Activated CD4-positive, alpha-beta T cell treated with anti-CD3 and anti-CD28 coated beads, Interleukin-2, Interleukin-4, amounts not matched to agents 100 ng/mL and 50 ng/mL, durations not matched to agents 16 hours and 8 hours (primary cell): Measurements from ENCODE around the gene SMAD3.

Source experiments
- DNase-seq: peaks from one replicate; pipeline ENCODE4 v3.0.0-alpha.2; 2020; ENCODE audit warnings: low spot score

The SMAD3 gene

GRCh38 chr15:67183443-67184169 lies 118.2 kb downstream of the SMAD3 start:
- DNase-seq = no peak

GRCh38 chr15:67184208-67184925 lies 119.0 kb downstream of the SMAD3 start:
- no peak for DNase-seq

- no peak for DNase-seq
Measured at GRCh38 chr15:67185051-67185450, 119.6 kb downstream of the SMAD3 start.

DNA sequence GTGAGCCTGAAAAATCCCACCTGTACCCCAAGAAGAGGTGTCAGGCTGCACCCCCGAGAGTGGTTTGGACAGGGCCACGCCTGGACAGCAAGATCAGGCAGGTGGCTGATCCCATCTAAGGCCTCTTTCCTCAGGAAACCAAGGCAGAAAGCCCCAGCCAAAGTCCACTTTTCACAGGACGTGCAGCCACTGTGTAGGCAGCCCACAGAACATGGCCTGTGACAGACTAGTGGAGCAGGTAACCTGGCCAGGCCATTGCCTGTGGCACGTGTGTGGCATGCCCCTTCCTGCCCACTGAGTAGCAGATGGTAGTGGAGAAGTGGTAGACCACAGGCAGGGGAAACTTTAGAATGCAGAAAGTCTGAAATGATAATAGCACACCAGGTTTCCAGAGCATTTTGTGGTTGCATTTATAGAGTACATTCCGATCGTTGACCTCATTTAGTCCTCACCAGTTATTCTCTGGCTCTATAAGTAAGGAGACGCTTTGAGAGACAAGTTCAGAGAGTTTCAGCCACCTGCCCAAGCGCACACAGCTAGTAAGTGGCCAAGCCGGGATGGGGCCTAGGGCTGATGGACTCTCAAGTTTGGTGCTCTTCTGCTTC lies 120.3 kb downstream of the SMAD3 start:
- peak; percentile 19 for DNase-seq

DNA sequence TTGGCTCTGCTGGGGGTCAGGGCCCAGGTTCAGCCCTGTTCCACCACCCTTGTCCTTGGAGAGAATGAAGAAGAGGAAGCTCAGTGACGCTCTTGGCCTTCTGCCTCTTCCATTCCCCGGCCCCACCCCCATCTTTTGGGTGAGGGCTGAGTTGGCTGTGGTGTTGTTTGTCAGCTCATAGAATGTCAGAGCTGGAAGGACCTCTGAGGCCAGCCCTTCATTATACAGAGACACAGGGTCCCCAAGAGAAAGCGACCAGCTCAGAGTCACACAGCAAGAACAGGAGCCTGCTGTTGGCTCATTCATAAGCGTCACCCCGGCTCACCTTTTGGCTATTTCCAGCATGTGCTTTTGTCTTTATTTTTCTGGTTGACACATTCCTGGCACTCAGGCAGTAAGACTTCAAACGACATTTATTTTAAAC lies 120.8 kb downstream of the SMAD3 start:
- no peak for DNase-seq

- no peak for DNase-seq
Measured at GRCh38 chr15:67186688-67187087, 121.3 kb downstream of the SMAD3 start.

DNA sequence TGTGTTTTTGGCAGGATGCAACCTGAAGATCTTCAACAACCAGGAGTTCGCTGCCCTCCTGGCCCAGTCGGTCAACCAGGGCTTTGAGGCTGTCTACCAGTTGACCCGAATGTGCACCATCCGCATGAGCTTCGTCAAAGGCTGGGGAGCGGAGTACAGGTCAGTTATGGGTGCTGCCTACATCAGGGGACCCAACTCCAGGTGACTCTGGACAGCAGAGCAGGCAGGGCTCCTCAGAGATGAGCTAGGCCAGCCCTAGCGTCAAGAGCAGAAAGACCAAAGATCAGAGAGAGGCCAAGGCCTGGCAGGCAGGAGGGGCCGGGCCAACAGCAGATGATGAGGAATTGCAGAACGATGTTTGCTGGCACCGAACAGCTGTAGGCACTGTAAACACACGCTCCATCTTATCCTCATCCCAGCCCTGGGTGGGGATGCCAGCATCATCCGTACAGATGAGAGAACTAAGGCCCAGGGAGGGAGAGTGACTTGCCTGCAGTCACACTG lies 122.0 kb downstream of the SMAD3 start:
- DNase-seq = no peak

DNA sequence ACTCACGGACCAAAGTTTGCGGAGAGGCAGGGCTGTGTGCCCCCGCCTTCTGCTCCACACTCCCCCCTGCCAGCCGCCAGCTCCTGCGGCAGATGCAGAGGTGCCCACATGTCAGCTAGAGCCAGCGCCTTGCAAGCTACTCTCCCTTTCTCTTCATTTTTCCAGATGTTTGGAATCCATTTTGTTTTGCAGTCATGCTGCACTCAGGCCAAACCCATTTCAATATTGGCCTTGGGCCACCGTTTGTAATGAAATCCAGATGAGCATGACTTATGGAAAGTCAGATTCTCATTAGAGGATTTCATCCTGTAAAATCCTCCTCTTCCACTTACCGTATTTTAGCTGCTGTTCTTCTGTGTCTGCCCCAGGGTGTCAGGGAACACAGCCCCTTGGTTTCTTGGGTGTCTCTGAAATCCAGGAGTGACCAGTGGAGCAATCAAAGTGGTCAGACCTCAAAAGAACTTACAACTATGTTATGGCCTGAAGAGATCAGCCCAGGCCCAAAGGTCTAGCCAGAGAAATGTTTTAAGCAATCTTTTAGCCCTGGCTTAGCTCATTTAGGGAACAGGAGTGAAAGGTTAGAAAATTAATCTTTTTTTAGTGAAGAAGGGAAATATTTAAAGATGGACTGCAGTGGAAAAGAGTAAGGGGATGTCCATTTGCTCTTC lies 123.3 kb downstream of the SMAD3 start:
- no peak for DNase-seq

- no peak for DNase-seq
Measured at GRCh38 chr15:67189326-67190051, 124.1 kb downstream of the SMAD3 start.

DNA sequence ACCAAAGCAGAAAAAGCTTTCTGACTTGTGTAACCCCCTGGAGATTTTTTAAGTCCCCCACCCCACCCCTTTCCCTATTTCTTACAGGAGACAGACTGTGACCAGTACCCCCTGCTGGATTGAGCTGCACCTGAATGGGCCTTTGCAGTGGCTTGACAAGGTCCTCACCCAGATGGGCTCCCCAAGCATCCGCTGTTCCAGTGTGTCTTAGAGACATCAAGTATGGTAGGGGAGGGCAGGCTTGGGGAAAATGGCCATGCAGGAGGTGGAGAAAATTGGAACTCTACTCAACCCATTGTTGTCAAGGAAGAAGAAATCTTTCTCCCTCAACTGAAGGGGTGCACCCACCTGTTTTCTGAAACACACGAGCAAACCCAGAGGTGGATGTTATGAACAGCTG lies 124.9 kb downstream of the SMAD3 start:
- DNase-seq = no peak

GRCh38 chr15:67190813-67191212 lies 125.4 kb downstream of the SMAD3 start:
- DNase-seq = no peak

DNA sequence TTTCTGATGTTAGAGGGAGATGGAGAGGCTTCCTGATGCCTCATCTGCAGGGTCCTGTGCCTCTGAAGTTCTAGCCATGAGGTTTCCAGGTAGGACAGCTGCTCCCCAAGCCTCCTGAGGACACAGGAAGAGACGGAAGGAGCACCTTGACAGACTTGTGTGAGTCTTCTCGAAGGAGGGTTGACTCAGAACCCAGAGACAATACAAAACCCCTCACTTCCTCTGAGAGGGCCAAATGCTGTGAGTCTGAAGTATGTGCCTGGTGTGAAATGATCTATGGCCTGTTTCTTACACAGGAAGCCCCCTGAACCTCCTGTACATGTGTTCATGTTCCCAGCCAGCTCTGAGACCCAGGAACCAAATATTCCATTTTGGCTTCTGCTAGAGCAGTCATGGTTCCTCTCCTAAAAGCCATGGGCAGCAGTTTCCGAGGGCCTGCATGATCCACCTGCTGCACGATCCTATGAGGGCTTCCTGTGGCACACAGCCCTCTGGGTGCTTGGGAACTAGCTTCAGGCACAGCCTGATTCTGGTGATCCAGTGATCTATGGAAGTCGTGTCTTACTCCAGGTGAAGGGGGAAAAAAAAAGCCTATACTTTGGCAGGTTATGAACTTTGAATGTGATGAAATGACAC lies 126.9 kb downstream of the SMAD3 start:
- no peak for DNase-seq

DNA sequence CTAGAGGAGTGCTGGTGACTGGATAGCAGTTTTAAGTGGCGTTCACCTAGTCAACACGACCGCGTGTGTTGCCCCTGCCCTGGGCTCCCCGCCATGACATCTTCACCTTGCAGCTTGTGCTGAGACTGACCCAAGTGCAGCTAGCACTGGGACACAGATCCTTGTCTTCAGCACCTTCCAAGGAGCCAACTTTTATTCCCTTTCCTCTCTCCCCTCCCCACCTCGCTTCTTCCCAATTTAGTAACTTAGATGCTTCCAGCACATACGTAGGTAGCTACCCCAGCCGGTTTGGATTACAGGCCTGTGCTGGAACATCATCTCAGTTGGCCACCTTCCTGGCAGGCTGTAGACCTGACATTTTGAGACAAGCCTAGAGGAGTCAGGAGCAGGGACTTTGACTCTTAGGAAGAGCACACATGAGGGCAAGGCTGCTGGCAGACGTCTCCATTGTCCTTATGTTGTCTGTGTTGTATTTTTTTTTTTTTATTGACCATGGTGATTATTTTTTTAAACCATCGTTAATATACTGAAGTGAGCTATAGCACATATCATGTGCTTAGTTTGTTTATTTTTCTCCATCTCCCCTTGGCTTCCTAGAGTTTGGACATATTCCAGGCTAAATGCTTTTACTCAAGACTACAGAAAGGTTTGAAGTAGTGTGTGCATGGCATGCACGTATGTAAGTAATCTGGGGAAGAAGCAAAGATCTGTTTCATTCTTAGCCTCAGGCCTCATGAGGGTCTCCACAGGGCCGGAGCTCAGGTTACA lies 128.0 kb downstream of the SMAD3 start:
- no peak for DNase-seq

DNA sequence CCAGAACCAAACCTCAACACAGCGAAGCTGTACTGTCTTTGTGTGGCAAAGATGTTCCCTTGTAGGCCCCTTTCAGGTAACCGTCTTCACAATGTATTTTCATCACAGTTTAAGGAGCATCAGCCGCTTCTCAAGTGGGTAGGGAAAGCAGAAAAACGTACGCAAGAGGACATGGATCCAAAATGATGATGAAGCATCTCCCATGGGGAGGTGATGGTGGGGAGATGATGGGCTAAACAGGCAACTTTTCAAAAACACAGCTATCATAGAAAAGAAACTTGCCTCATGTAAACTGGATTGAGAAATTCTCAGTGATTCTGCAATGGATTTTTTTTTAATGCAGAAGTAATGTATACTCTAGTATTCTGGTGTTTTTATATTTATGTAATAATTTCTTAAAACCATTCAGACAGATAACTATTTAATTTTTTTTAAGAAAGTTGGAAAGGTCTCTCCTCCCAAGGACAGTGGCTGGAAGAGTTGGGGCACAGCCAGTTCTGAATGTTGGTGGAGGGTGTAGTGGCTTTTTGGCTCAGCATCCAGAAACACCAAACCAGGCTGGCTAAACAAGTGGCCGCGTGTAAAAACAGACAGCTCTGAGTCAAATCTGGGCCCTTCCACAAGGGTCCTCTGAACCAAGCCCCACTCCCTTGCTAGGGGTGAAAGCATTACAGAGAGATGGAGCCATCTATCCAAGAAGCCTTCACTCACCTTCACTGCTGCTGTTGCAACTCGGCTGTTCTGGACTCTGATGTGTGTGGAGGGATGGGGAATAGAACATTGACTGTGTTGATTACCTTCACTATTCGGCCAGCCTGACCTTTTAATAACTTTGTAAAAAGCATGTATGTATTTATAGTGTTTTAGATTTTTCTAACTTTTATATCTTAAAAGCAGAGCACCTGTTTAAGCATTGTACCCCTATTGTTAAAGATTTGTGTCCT lies 129.0 kb downstream of the SMAD3 start:
- no peak for DNase-seq

GRCh38 chr15:67195305-67195704 lies 129.9 kb downstream of the SMAD3 start:
- DNase-seq = no peak

GRCh38 chr15:67196222-67196621 lies 130.8 kb downstream of the SMAD3 start:
- DNase-seq = no peak

DNA sequence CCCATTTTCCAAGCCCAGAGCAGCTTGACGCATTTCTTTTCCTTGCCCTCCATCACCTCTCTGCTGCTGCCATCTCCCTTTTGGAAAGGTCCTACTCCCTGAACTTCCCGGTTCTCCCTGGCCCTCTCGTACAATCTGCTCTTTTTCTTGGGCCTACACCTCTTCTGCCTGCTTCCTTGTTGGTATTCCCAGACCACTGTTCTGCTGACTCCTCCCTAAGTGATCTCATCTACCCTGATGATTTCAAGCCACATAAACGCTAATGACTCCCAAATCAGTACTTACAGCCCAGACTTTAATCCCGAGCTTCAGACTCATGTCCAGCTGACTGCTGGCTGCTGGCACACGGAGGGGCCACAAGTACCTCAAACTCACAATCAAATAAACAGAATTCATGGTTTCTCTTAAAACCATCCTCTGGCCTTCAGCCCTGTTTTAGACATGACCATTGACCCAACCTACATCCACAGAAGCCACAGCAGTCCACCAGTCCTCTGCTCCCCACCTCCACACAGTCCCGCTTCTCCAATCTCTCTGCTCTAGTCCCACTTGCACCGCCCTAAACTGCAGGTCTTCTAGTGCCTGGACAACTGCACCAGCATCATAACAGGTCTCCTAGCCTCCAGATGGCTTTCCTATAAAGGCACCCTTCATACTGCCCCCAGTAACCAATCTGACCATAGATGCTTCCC lies 131.4 kb downstream of the SMAD3 start:
- DNase-seq = no peak

DNA sequence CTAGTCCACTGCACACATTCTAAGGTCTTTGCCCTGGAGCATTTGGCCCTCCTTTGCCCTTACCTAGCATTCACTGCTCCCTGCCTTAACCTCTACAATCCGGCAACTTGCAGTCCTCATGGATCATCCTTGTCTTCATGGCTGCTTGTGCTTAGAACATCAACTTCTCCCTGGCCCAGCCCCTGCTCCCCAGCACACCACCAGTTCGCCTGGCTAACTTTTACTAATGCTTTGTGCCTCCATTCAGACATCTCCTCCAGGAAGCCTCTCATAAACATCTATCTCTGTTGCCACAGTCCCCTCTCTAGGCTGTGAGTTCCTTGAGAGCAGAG lies 131.9 kb downstream of the SMAD3 start:
- no peak for DNase-seq

DNA sequence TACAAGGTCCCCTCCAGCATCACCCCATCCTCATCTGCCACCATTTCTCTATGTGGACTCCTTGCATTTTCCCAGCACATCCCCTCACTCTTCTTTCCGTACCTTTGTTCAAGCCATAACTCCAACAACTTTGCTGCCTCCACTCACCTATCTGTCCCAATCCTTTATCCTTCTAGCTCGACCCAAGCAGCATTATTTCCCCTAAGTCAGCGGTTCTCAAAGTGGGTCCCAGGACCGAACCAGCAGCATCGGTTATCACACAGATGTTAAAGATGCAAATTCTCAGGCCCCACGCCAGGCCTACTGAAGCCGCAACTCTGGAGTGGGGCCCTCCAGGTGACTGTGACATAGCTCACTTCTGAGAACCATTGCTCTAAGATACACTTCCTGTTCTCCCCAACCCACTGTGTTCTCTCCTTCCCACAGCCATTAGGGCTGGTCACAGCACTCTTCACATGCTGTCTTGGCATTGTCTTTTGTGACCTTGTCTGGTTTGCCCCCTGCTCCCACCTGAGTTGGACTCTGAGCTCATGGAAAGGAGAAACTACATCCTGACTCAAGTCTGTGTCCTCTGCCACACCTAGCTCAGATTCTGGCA lies 132.9 kb downstream of the SMAD3 start:
- no peak for DNase-seq
